ENCODE measurements around the gene CPB1.

CPB1 gene

GRCh38 chr3:148852271-148852992 is 24.8 kb downstream of the CPB1 start:
- no peak overlapping the region for H3K9ac ChIP-seq (ENCODE audit: low read depth, low read length)
- H3K4me1 ChIP-seq (ENCODE audit: insufficient read depth, low read length): no peaks in the 10 kb centered on the region
- no peaks in the 10 kb centered on the region for H3K9me3 ChIP-seq (ENCODE audit: insufficient read depth, low read length, severe bottlenecking)
- no peak overlapping the region for H3K4me2 ChIP-seq (ENCODE audit: insufficient read depth, low read length)
- H3K27ac ChIP-seq (ENCODE audit: low read length): no peak overlapping the region
- TF ChIP-seq, protein P1, sequence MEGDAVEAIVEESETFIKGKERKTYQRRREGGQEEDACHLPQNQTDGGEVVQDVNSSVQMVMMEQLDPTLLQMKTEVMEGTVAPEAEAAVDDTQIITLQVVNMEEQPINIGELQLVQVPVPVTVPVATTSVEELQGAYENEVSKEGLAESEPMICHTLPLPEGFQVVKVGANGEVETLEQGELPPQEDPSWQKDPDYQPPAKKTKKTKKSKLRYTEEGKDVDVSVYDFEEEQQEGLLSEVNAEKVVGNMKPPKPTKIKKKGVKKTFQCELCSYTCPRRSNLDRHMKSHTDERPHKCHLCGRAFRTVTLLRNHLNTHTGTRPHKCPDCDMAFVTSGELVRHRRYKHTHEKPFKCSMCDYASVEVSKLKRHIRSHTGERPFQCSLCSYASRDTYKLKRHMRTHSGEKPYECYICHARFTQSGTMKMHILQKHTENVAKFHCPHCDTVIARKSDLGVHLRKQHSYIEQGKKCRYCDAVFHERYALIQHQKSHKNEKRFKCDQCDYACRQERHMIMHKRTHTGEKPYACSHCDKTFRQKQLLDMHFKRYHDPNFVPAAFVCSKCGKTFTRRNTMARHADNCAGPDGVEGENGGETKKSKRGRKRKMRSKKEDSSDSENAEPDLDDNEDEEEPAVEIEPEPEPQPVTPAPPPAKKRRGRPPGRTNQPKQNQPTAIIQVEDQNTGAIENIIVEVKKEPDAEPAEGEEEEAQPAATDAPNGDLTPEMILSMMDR (IDR thresholded peaks at IDR 0.05; ENCODE audit: borderline replicate concordance, extremely low read depth, low read length, poor library complexity, severe bottlenecking): no peak
- TF ChIP-seq EZH2 (IDR thresholded peaks at IDR 0.05; ENCODE audit: borderline replicate concordance, low read depth, low read length, severe bottlenecking): no peak
- no peak for ATAC-seq (ENCODE audit: insufficient read depth, low read depth)
- no peak for DNase-seq
- no peak overlapping the region for H3K4me3 ChIP-seq (ENCODE audit: low read depth in 1 of 2, low read length in 2 of 2)
- H3K79me2 ChIP-seq (ENCODE audit: insufficient read depth, low read length): no peaks in the 10 kb centered on the region
- no peaks in the 10 kb centered on the region for H4K20me1 ChIP-seq (ENCODE audit: insufficient read depth, low read length)
- H3K27me3 ChIP-seq (ENCODE audit: insufficient read depth, low read length, poor library complexity): no peaks in the 10 kb centered on the region
- no peaks in the 10 kb centered on the region for H3K36me3 ChIP-seq (ENCODE audit: insufficient read depth, low read length)
- no peak overlapping the region for H2AFZ ChIP-seq (ENCODE audit: low read depth, low read length)

GRCh38 chr3:148853076-148853475 is 25.5 kb downstream of the CPB1 start:
- H3K9ac ChIP-seq (ENCODE audit: low read depth, low read length): no peak overlapping the region
- H3K36me3 ChIP-seq (ENCODE audit: insufficient read depth, low read length): no peaks in the 10 kb centered on the region
- no peaks in the 10 kb centered on the region for H3K4me1 ChIP-seq (ENCODE audit: insufficient read depth, low read length)
- no peak for TF ChIP-seq EZH2 (IDR thresholded peaks at IDR 0.05; ENCODE audit: borderline replicate concordance, low read depth, low read length, severe bottlenecking)
- TF ChIP-seq, protein P1 (IDR thresholded peaks at IDR 0.05; ENCODE audit: borderline replicate concordance, extremely low read depth, low read length, poor library complexity, severe bottlenecking): no peak
- DNase-seq (no peak), ATAC-seq (ENCODE audit: insufficient read depth, low read depth) (no peak)
- no peaks in the 10 kb centered on the region for H3K79me2 ChIP-seq (ENCODE audit: insufficient read depth, low read length)
- H2AFZ ChIP-seq (ENCODE audit: low read depth, low read length): no peak overlapping the region
- H3K4me2 ChIP-seq (ENCODE audit: insufficient read depth, low read length): no peak overlapping the region
- H3K27ac ChIP-seq (ENCODE audit: low read length): no peak overlapping the region
- H4K20me1 ChIP-seq (ENCODE audit: insufficient read depth, low read length): no peaks in the 10 kb centered on the region
- H3K4me3 ChIP-seq (ENCODE audit: low read depth in 1 of 2, low read length in 2 of 2): no peak overlapping the region
- no peaks in the 10 kb centered on the region for H3K9me3 ChIP-seq (ENCODE audit: insufficient read depth, low read length, severe bottlenecking)
- H3K27me3 ChIP-seq (ENCODE audit: insufficient read depth, low read length, poor library complexity): peaks cover 3% of the 10 kb centered on the region

DNA sequence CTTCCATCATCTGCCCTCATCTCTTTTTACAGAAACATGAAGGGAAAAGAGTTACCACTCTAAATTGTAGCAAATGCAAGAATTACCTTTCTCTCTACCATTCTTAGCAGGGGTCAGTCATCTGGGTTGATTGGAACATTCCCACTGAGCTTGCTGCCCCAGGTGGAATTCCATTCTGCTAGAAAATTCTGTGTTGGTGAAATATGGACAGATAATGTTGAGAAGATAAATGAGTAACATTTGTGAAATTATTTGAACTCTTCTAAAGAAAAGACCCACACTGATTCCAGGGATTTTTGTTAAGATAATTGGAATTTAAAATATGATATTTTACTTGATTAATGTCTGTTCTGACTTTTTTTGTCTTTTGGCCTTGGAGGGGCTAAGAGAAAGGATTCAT is 26.4 kb downstream of the CPB1 start:
- no peak overlapping the region for H3K27ac ChIP-seq (ENCODE audit: low read length)
- no peaks in the 10 kb centered on the region for H4K20me1 ChIP-seq (ENCODE audit: insufficient read depth, low read length)
- H3K4me2 ChIP-seq (ENCODE audit: insufficient read depth, low read length): no peak overlapping the region
- H3K27me3 ChIP-seq (ENCODE audit: insufficient read depth, low read length, poor library complexity): peaks cover 3% of the 10 kb centered on the region
- DNase-seq (no peak), ATAC-seq (ENCODE audit: insufficient read depth, low read depth) (no peak)
- TF ChIP-seq, protein P1 (IDR thresholded peaks at IDR 0.05; ENCODE audit: borderline replicate concordance, extremely low read depth, low read length, poor library complexity, severe bottlenecking): no peak
- TF ChIP-seq EZH2 (IDR thresholded peaks at IDR 0.05; ENCODE audit: borderline replicate concordance, low read depth, low read length, severe bottlenecking): no peak
- H3K4me1 ChIP-seq (ENCODE audit: insufficient read depth, low read length): no peaks in the 10 kb centered on the region
- H3K79me2 ChIP-seq (ENCODE audit: insufficient read depth, low read length): no peaks in the 10 kb centered on the region
- H2AFZ ChIP-seq (ENCODE audit: low read depth, low read length): no peak overlapping the region
- no peak overlapping the region for H3K4me3 ChIP-seq (ENCODE audit: low read depth in 1 of 2, low read length in 2 of 2)
- no peaks in the 10 kb centered on the region for H3K9me3 ChIP-seq (ENCODE audit: insufficient read depth, low read length, severe bottlenecking)
- H3K9ac ChIP-seq (ENCODE audit: low read depth, low read length): no peak overlapping the region
- no peaks in the 10 kb centered on the region for H3K36me3 ChIP-seq (ENCODE audit: insufficient read depth, low read length)

Measured in DND-41 (cell line).